Head of caudate nucleus (tissue), 42 donors: ENCODE results near the gene ZNF544.
A peak's percentile ranks its signal among the peaks of the same experiment; 100 is the strongest.
"Not testable (repeated sequence)": the region's sequence is repeated elsewhere in the genome, so short reads cannot be mapped to it uniquely, and the experiment has no call there.

ENCODE experiments used
- DNase-seq, 42 donors: peaks; one replicate each; pipeline versions ENCODE4 v3.0.0 to v3.0.0-alpha.2; 2020 to 2021; ENCODE audit warnings: mixed read lengths in 7 of 42
- intact Hi-C: fragments of 100-400 bp; cut with DNase I; formaldehyde crosslinking; loops from one replicate; pipeline ENCODE4 v1.15.0; 2022

The ZNF544 gene

GRCh38 chr19:58294743-58295374 is 66.1 kb downstream of the ZNF544 start:
- intact Hi-C loops, result no loop called here
- DNase-seq, result no peak

GRCh38 chr19:58296104-58296503 is 67.4 kb downstream of the ZNF544 start:
- no peak for DNase-seq
- intact Hi-C loops, result no loop called here

GRCh38 chr19:58300620-58301019 is 71.9 kb downstream of the ZNF544 start:
- no peak for DNase-seq
- intact Hi-C loops, result loop anchor here (10.0 kb wide), 1 partner anchor 116 kb away; the partner anchor contains the start of gene ZNF274

GRCh38 chr19:58304255-58304654 is 75.5 kb downstream of the ZNF544 start:
- intact Hi-C loops, result loop anchor here (2.0 to 10.0 kb wide), 2 partner anchors 23 to 119 kb away; partner anchors contain the start of genes ZNF274 and ZSCAN22
- no peak for DNase-seq

GRCh38 chr19:58304748-58305064 is 76.0 kb downstream of the ZNF544 start:
- DNase-seq, result no peak
- intact Hi-C loops, result loop anchor here (2.0 to 10.0 kb wide), 2 partner anchors 22 to 120 kb away; partner anchors contain the start of genes ZNF274 and ZSCAN22

GRCh38 chr19:58305065-58305931 is 76.6 kb downstream of the ZNF544 start, which contains the start of gene ERVK3-1:
Gene ERVK3-1, plus strand, starts transcription at chr19:58305377. Its CDS starts 6,792 bp downstream, at chr19:58312169.
- intact Hi-C loops, result loop anchor here (2.0 to 10.0 kb wide), 2 partner anchors 22 to 120 kb away; partner anchors contain the start of genes ZNF274 and ZSCAN22
- peak; percentile 93 to 99 (median 97) for DNase-seq

- DNase-seq, result no peak
- intact Hi-C loops, result loop anchor here (2.0 to 10.0 kb wide), 2 partner anchors 21 to 121 kb away; partner anchors contain the start of genes ZNF274 and ZSCAN22
Observed at GRCh38 chr19:58305932-58306323, 77.2 kb downstream of the ZNF544 start.

- no peak for DNase-seq
- intact Hi-C loops, result loop anchor here (10.0 kb wide), 1 partner anchor 123 kb away; the partner anchor contains the start of gene ZNF274
Observed at GRCh38 chr19:58307736-58308135, 79.0 kb downstream of the ZNF544 start.

- peak in 41 of 42 donors; percentile 28 to 82 (median 59) for DNase-seq
- intact Hi-C loops, result not testable (repeated sequence)
Observed at GRCh38 chr19:58310685-58311084, 82.0 kb downstream of the ZNF544 start.

GRCh38 chr19:58311345-58311865 is 82.7 kb downstream of the ZNF544 start:
- intact Hi-C loops, result no loop called here
- DNase-seq, result no peak
